SU-DHL-6 (cell line): ENCODE results near the gene HOXC12.

Experiments used
- H2AFZ ChIP-seq: fragments of 200-600 bp; sonication (generic); 2 replicates; pipeline ENCODE4 v1.6.1; 2014; ENCODE audit warnings: low read depth, mild to moderate bottlenecking, moderate library complexity, mixed read lengths, antibody characterized with exemption, low read length; ENCODE audit not compliant: severe bottlenecking
- H3F3A ChIP-seq: fragments of 200-600 bp; shearing (Covaris generic); 2 replicates; pipeline ENCODE4 v1.6.0; 2016; ENCODE audit warnings: antibody characterized with exemption, mild to moderate bottlenecking; ENCODE audit not compliant: insufficient read depth
- H3K27ac ChIP-seq: fragments of 200-600 bp; sonication (generic); 2 replicates; pipeline ENCODE4 v1.5.1; 2016; ENCODE audit warnings: low read depth, mild to moderate bottlenecking, low read length, moderate library complexity, mixed read lengths
- H3K27me3 ChIP-seq: fragments of 200-600 bp; sonication (generic), shearing (Covaris generic); 2 replicates; pipeline ENCODE4 v1.6.0; 2014; ENCODE audit warnings: mild to moderate bottlenecking, low read length
- H3K36me3 ChIP-seq: fragments of 200-600 bp; sonication (generic); 2 replicates; pipeline ENCODE4 v1.6.1; 2014; ENCODE audit warnings: mild to moderate bottlenecking, low read length, mixed read lengths
- H3K4me2 ChIP-seq: fragments of 300-600, 200-600 bp; shearing (Covaris generic), sonication (generic); 2 replicates; pipeline ENCODE4 v1.6.0; 2014; ENCODE audit warnings: low read length, low read depth, mild to moderate bottlenecking; ENCODE audit not compliant: poor library complexity, severe bottlenecking
- H3K4me3 ChIP-seq: fragments of 200-600 bp; sonication (generic); 2 replicates; pipeline ENCODE4 v1.5.1; 2014; ENCODE audit warnings: antibody characterized with exemption, low read length, mild to moderate bottlenecking, mixed read lengths; ENCODE audit not compliant: insufficient read depth, poor library complexity, severe bottlenecking
- H3K79me2 ChIP-seq: fragments of 200-600 bp; sonication (generic); 2 replicates; pipeline ENCODE4 v1.6.1; 2014; ENCODE audit warnings: mild to moderate bottlenecking, low read length, moderate library complexity; ENCODE audit not compliant: insufficient read depth
- H3K9ac ChIP-seq: fragments of 200-600 bp; sonication (generic); 2 replicates; pipeline ENCODE4 v1.7.0; 2014; ENCODE audit warnings: mild to moderate bottlenecking, low read length
- H3K9me2 ChIP-seq: fragments of 200-600 bp; sonication (generic); replicated peaks from 2 replicates; pipeline ENCODE4 v1.6.1; 2014; ENCODE audit warnings: low read length; ENCODE audit not compliant: insufficient read depth
- H3K9me3 ChIP-seq: fragments of 200-600 bp; sonication (generic); 2 replicates; pipeline ENCODE4 v1.6.1; 2014; ENCODE audit warnings: low read length, mixed read lengths; ENCODE audit not compliant: insufficient read depth
- H4K20me1 ChIP-seq: fragments of 200-600 bp; sonication (generic); 2 replicates; pipeline ENCODE4 v1.6.1; 2014; ENCODE audit warnings: low read depth, mild to moderate bottlenecking, antibody characterized with exemption, low read length, moderate library complexity, mixed read lengths
- EZH2phosphoT487 ChIP-seq: fragments of 200-600 bp; sonication (generic), shearing (Covaris generic); conservative IDR thresholded peaks from 2 replicates; pipeline ENCODE4 v1.6.1; 2018; ENCODE audit warnings: mild to moderate bottlenecking, antibody characterized with exemption, low read length, moderate library complexity, mixed read lengths
- TF ChIP-seq, protein P1 (sequence below): fragments of 200-600 bp; sonication (generic); IDR thresholded peaks from one replicate; pipeline ENCODE4 v1.5.1; 2017; ENCODE audit warnings: antibody characterized with exemption, mild to moderate bottlenecking, low read length, moderate library complexity; ENCODE audit not compliant: insufficient read depth, poor library complexity, severe bottlenecking

The HOXC12 gene

DNA sequence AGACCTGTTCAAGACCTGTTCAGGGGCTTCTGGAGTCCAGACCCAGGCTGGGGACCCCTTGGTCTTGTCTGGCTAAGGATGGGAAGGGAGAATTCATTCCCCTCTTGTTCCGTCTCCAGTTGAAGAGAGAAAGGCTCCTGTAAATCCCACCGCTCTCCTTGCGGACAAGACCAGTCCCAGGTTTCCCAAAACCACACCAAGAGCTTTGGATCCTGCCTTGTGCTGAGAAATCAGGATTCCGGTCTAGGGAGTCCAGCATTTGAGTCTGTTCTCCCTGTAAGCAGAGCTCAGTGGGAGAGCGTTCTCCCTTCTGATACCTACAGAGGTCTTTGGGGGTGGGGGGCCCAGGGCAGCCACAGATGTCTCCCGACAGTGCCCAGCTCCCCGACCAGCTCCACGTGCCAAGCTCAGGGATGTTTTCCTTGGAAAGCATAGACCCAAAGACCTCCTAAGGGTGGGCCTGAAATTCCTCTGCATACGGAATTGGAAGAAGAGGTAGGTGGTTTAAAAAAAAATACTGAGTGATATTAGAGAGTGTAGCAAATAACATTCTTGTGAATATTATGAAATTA, 14.2 kb upstream of the HOXC12 start:
- H3K4me2 ChIP-seq, result no peak overlapping the region
- H3K36me3 ChIP-seq, result no peaks in the 10 kb centered on the region
- H4K20me1 ChIP-seq, result no peaks in the 10 kb centered on the region
- H3F3A ChIP-seq, result no peaks in the 10 kb centered on the region
- no peak for TF ChIP-seq EZH2phosphoT487
- TF ChIP-seq, protein P1, sequence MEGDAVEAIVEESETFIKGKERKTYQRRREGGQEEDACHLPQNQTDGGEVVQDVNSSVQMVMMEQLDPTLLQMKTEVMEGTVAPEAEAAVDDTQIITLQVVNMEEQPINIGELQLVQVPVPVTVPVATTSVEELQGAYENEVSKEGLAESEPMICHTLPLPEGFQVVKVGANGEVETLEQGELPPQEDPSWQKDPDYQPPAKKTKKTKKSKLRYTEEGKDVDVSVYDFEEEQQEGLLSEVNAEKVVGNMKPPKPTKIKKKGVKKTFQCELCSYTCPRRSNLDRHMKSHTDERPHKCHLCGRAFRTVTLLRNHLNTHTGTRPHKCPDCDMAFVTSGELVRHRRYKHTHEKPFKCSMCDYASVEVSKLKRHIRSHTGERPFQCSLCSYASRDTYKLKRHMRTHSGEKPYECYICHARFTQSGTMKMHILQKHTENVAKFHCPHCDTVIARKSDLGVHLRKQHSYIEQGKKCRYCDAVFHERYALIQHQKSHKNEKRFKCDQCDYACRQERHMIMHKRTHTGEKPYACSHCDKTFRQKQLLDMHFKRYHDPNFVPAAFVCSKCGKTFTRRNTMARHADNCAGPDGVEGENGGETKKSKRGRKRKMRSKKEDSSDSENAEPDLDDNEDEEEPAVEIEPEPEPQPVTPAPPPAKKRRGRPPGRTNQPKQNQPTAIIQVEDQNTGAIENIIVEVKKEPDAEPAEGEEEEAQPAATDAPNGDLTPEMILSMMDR, result no peak
- no peak overlapping the region for H3K9ac ChIP-seq
- H3K27ac ChIP-seq, result no peak overlapping the region
- H3K9me3 ChIP-seq, result no peaks in the 10 kb centered on the region
- H3K9me2 ChIP-seq, result no peaks in the 10 kb centered on the region
- H3K4me3 ChIP-seq, result no peak overlapping the region
- no peaks in the 10 kb centered on the region for H3K79me2 ChIP-seq
- H2AFZ ChIP-seq, result no peak overlapping the region
- H3K27me3 ChIP-seq, result no peaks in the 10 kb centered on the region

DNA sequence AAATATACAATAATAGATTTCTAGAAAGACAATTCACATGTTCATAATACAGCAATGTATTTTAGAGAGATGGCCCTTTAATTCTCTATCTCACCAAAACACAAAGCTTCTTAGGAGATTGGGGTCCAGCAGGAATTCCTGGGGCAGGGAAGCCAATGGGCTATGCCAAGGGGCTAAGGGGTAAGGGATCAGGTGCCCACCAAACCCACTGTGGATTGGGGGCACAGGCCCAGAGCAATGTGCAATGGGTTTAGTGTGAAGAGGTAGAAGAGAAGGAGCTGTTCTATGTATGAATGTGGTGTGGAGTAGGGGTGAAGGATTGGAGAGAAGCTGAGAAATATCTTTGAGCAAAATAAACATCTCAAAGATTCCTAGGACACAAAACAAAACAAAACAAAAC, 13.5 kb upstream of the HOXC12 start:
- H3K9me3 ChIP-seq, result no peaks in the 10 kb centered on the region
- no peaks in the 10 kb centered on the region for H3K9me2 ChIP-seq
- no peaks in the 10 kb centered on the region for H3F3A ChIP-seq
- H3K27ac ChIP-seq, result no peak overlapping the region
- no peak overlapping the region for H3K4me2 ChIP-seq
- no peaks in the 10 kb centered on the region for H4K20me1 ChIP-seq
- H3K36me3 ChIP-seq, result no peaks in the 10 kb centered on the region
- no peaks in the 10 kb centered on the region for H3K27me3 ChIP-seq
- no peaks in the 10 kb centered on the region for H3K79me2 ChIP-seq
- H3K4me3 ChIP-seq, result no peak overlapping the region
- H2AFZ ChIP-seq, result no peak overlapping the region
- TF ChIP-seq, protein P1, result no peak
- no peak for TF ChIP-seq EZH2phosphoT487
- no peak overlapping the region for H3K9ac ChIP-seq

DNA sequence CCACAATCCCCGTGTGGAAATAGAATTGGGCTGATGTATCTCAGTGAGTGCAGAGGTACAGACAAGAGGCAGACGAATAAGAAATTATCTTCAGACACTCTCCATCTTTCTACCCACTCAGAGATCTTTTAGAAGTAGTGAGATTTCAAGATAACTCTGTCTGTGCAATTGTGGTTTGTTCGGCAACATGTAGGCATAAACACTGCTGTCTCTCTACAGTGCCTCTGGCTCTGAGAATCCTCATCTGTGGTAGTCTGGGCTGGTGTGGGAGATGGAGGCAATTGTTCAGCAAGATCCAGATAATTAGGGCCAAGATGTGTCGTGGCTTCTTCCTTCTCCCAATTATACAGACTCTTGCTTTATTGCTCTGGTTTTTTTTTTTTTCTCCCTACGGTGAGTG, 13.0 kb upstream of the HOXC12 start:
- no peaks in the 10 kb centered on the region for H3K36me3 ChIP-seq
- H3K4me2 ChIP-seq, result no peak overlapping the region
- H3K9me2 ChIP-seq, result no peaks in the 10 kb centered on the region
- H3K79me2 ChIP-seq, result no peaks in the 10 kb centered on the region
- no peaks in the 10 kb centered on the region for H3K9me3 ChIP-seq
- no peak overlapping the region for H3K27ac ChIP-seq
- TF ChIP-seq, protein P1, result no peak
- no peak for TF ChIP-seq EZH2phosphoT487
- no peaks in the 10 kb centered on the region for H4K20me1 ChIP-seq
- no peaks in the 10 kb centered on the region for H3F3A ChIP-seq
- no peaks in the 10 kb centered on the region for H3K27me3 ChIP-seq
- no peak overlapping the region for H3K9ac ChIP-seq
- H3K4me3 ChIP-seq, result no peak overlapping the region
- no peak overlapping the region for H2AFZ ChIP-seq
